Endothelial cell of umbilical vein (primary cell): ENCODE data around the gene OSCAR. TPM values are rescaled to one million over a fixed set of nuclear protein-coding genes. Genes with fewer than 3 reads are reported as not detected.

Source experiments
- BruUV-seq: library from RNA; stranded (reverse); fragments of 400-500 nt; replicated peaks from 2 replicates; lab custom pipeline; 2021; lab: Mats Ljungman, UMichigan
- CTCF ChIA-PET: fragments of 300-600, 350-600 bp; sonication (Branson Sonifier 250); formaldehyde crosslinking; loops from one replicate; lab custom pipeline; 2021; ENCODE audit warnings: antibody characterized with exemption, inconsistent platforms; lab: Charles Lee
- POLR2A ChIA-PET: fragments of 300-600, 350-600 bp; sonication (Branson Sonifier 250); formaldehyde crosslinking; loops from one replicate; lab custom pipeline; 2021; ENCODE audit warnings: antibody characterized with exemption, inconsistent platforms; lab: Charles Lee
- DNase-seq: peaks from one replicate; pipeline ENCODE4 v3.0.0-alpha.2; 2011; ENCODE audit warnings: low read depth, low spot score
- FAIRE-seq: peaks from 2 replicates; lab custom pipeline; 2011; peaks lifted over from hg19 to GRCh38; lab: Jason Lieb, UNC
- H2AFZ ChIP-seq: 2 replicates; pipeline ENCODE4 v1.6.0; 2012; ENCODE audit warnings: low read depth, low read length, control low read depth, inconsistent platforms
- H3K27ac ChIP-seq: 2 replicates; pipeline ENCODE4 v1.5.1; 2011; ENCODE audit warnings: low read depth, mild to moderate bottlenecking, control low read depth, low read length, moderate library complexity; ENCODE audit not compliant: insufficient read depth
- H3K27me3 ChIP-seq, 2 experiments: 2 replicates each; pipeline versions ENCODE4 v1.6.0 to v1.6.1; 2011; ENCODE audit warnings: low read length in 2 of 2, mixed read lengths in 1 of 2; ENCODE audit not compliant: control insufficient read depth in 2 of 2, insufficient read depth in 2 of 2
- H3K36me3 ChIP-seq, 2 experiments: 2 replicates in 1 of 2; 3 replicates in 1 of 2; pipeline ENCODE4 v1.5.1; 2011; ENCODE audit warnings: low read length in 2 of 2, mild to moderate bottlenecking in 1 of 2, moderate library complexity in 1 of 2; ENCODE audit not compliant: control insufficient read depth in 2 of 2, insufficient read depth in 2 of 2; ENCODE audit errors: extremely low read depth in 1 of 2
- H3K4me1 ChIP-seq: 3 replicates; pipeline ENCODE4 v1.5.1; 2011; ENCODE audit warnings: mild to moderate bottlenecking, low read length; ENCODE audit not compliant: control insufficient read depth, insufficient read depth; ENCODE audit errors: extremely low read depth
- H3K4me2 ChIP-seq: 2 replicates; pipeline ENCODE4 v1.6.1; 2011; ENCODE audit warnings: low read length, control low read depth, mixed read lengths; ENCODE audit not compliant: insufficient read depth
- H3K4me3 ChIP-seq, 3 experiments: fragments of 200-600 bp in 1 of 3; sonication (generic), shearing (Covaris generic) in 1 of 3; replicated peaks in 1 of 3; 2 replicates each; pipeline ENCODE4 v1.5.1; 2011 to 2016; ENCODE audit warnings: control low read depth in 3 of 3, low read length in 3 of 3, mild to moderate bottlenecking in 2 of 3, inconsistent platforms in 1 of 3, low read depth in 1 of 3, moderate library complexity in 1 of 3; ENCODE audit not compliant: insufficient read depth in 1 of 3
- H3K79me2 ChIP-seq: 2 replicates; pipeline ENCODE4 v1.6.0; 2012; ENCODE audit warnings: low read length, inconsistent platforms; ENCODE audit not compliant: control insufficient read depth, insufficient read depth
- H3K9ac ChIP-seq: replicated peaks from 2 replicates; pipeline ENCODE3; 2011; ENCODE audit warnings: low read length, control low read depth; ENCODE audit not compliant: insufficient read depth; ENCODE audit errors: extremely low read depth
- H3K9me1 ChIP-seq: replicated peaks from 3 replicates; pipeline ENCODE4 v1.6.0; 2011; ENCODE audit warnings: mild to moderate bottlenecking, low read length; ENCODE audit not compliant: control insufficient read depth, insufficient read depth; ENCODE audit errors: extremely low read depth
- H3K9me3 ChIP-seq: replicated peaks from 2 replicates; pipeline ENCODE4 v1.5.1; 2012; ENCODE audit warnings: low read length, inconsistent platforms; ENCODE audit not compliant: control insufficient read depth, insufficient read depth
- H4K20me1 ChIP-seq: replicated peaks from 2 replicates; pipeline ENCODE3; 2011; ENCODE audit warnings: mild to moderate bottlenecking, low read length; ENCODE audit not compliant: control insufficient read depth, insufficient read depth; ENCODE audit errors: extremely low read depth
- CTCF ChIP-seq, 2 donors: IDR thresholded peaks; 1 replicate in 1 of 2; 2 replicates in 1 of 2; pipeline ENCODE4 v1.5.1; 2011; ENCODE audit warnings: low read length in 2 of 2, mild to moderate bottlenecking in 2 of 2, moderate library complexity in 2 of 2, control low read depth in 1 of 2, inconsistent platforms in 1 of 2, low read depth in 1 of 2; ENCODE audit not compliant: insufficient read depth in 1 of 2; ENCODE audit errors: extremely low read depth in 1 of 2
- EZH2 ChIP-seq: IDR thresholded peaks from 2 replicates; pipeline ENCODE4 v1.6.1; 2012; ENCODE audit warnings: borderline replicate concordance, low read depth, mild to moderate bottlenecking, moderate library complexity, low read length, inconsistent platforms; ENCODE audit not compliant: severe bottlenecking
- FOS ChIP-seq: IDR thresholded peaks from 2 replicates; pipeline ENCODE4 v1.6.1; 2011; ENCODE audit warnings: mild to moderate bottlenecking, low read length, moderate library complexity, borderline replicate concordance; ENCODE audit not compliant: insufficient read depth
- GATA2 ChIP-seq: IDR thresholded peaks from 2 replicates; pipeline ENCODE4 v1.7.0; 2011; ENCODE audit warnings: low read depth, mild to moderate bottlenecking, moderate library complexity, mixed read lengths, low read length; ENCODE audit not compliant: insufficient read length, insufficient read depth
- JUN ChIP-seq: IDR thresholded peaks from 2 replicates; pipeline ENCODE4 v1.6.1; 2011; ENCODE audit warnings: borderline replicate concordance, low read depth; ENCODE audit not compliant: insufficient read length, insufficient read depth
- MAX ChIP-seq: IDR thresholded peaks from 2 replicates; pipeline ENCODE4 v1.6.1; 2011; ENCODE audit not compliant: insufficient read depth, insufficient read length
- MYC ChIP-seq: IDR thresholded peaks from one replicate; pipeline ENCODE4 v1.6.1; 2011; ENCODE audit warnings: mild to moderate bottlenecking, low read depth, low read length
- POLR2A ChIP-seq: IDR thresholded peaks from 2 replicates; pipeline ENCODE4 v1.6.1; 2012; ENCODE audit warnings: low read depth, mild to moderate bottlenecking, control low read depth, low read length
- POLR2AphosphoS5 ChIP-seq: IDR thresholded peaks from 2 replicates; pipeline ENCODE4 v1.6.1; 2012; ENCODE audit warnings: low read depth, mild to moderate bottlenecking, control low read depth, low read length, moderate library complexity; ENCODE audit not compliant: insufficient read depth
- dilution Hi-C: fragments of 300-500 bp; cut with MboI; formaldehyde crosslinking; loops from one replicate; pipeline ENCODE4 v1.15.0; 2019; ENCODE audit warnings: low sequenced_read_pairs; ENCODE audit not compliant: extremely low pct_ligation_motif_present
- intact Hi-C: fragments of 100-400 bp; cut with micrococcal nuclease; formaldehyde crosslinking; loops from one replicate; pipeline ENCODE4 v1.10.0; 2022
- polyA plus RNA-seq, 4 experiments: library from polyadenylated mRNA; depleted of rRNA in 3 of 4; stranded (reverse) in 3 of 4; unstranded in 1 of 4; fragments of >200 nt; gene quantifications; 2 replicates each; pipeline versions ENCODE4 v1.2.1 to v1.2.3, GENCODE V29; 2011 to 2012; ENCODE audit warnings: missing spikeins in 1 of 4
- total RNA-seq: library from RNA; stranded (reverse); gene quantifications from 2 replicates; pipeline ENCODE4 v1.2.3, GENCODE V29; 2021

Gene OSCAR
- total and polyA plus RNA-seq, 2 donors (not counting 3 experiments of a cell fraction or from before 2014, with no cell fraction given): 0.08 TPM; not detected in 1

GRCh38 chr19:54099190-54099902 lies 1.3 kb downstream of the OSCAR start:
- DNase-seq: no peak
- no TSS peak for BruUV-seq
- H3K4me3 ChIP-seq: no peak overlapping the region
- no peaks in the 10 kb centered on the region for H3K9me1 ChIP-seq
- CTCF ChIA-PET: interaction anchor here (0.6 to 2.7 kb wide), 4 partner anchors 10 to 306 kb away, joined by 3 to 10 read pairs (median 4); no protein-coding TSS in a partner anchor
- intact Hi-C loops (loop anchor here (5.0 kb wide), 1 partner anchor 192 kb away; the partner anchor contains the start of gene CACNG7), dilution Hi-C loops (no loop called here)
- no peak overlapping the region for H3K4me2 ChIP-seq
- H3K4me1 ChIP-seq: no peaks in the 10 kb centered on the region
- no peaks in the 10 kb centered on the region for H3K9me3 ChIP-seq
- H3K79me2 ChIP-seq: peaks cover 8% of the 10 kb centered on the region
- H3K27me3 ChIP-seq: no peaks in the 10 kb centered on the region
- POLR2A ChIA-PET: no interaction called here
- H3K27ac ChIP-seq: no peak overlapping the region
- no peak overlapping the region for H2AFZ ChIP-seq
- TF ChIP-seq MYC (no peak), FOS (no peak), MAX (no peak), POLR2AphosphoS5 (no peak), POLR2A (no peak), CTCF (IDR thresholded peaks at IDR 0.05; ENCODE audit: extremely low read depth in 1 of 2, insufficient read depth in 1 of 2, low read depth in 1 of 2, low read length in 2 of 2) (no peak), JUN (no peak), EZH2 (no peak), GATA2 (no peak)
- H4K20me1 ChIP-seq: no peaks in the 10 kb centered on the region
- no peak overlapping the region for H3K9ac ChIP-seq
- no peaks in the 10 kb centered on the region for H3K36me3 ChIP-seq
- no peak for FAIRE-seq
